CD4-positive, CD25-positive, alpha-beta regulatory T cell (primary cell): ENCODE results near the gene GUSB. TPM values are rescaled to one million over a fixed set of nuclear protein-coding genes. Genes with fewer than 3 reads are reported as not detected.
"Not testable (repeated sequence)": the region's sequence is repeated elsewhere in the genome, so short reads cannot be mapped to it uniquely, and the experiment has no call there.

Experiments
- ATAC-seq, 2 donors: fragments of 150-1000 bp; cut with Tn5 transposase; one replicate each; pipeline ENCODE4 v1.10.0; 2021; ENCODE audit warnings: low read depth in 2 of 2, moderate number of reproducible peaks in 2 of 2, moderate library complexity in 1 of 2
- DNase-seq, 3 donors: peaks; one replicate each; pipeline versions ENCODE4 v3.0.0 to v3.0.0-alpha.2; 2012 to 2022; ENCODE audit warnings: mixed read lengths in 1 of 3
- H3K27ac ChIP-seq: one replicate; pipeline ENCODE4 v1.7.0; 2013; ENCODE audit warnings: mild to moderate bottlenecking, low read length; ENCODE audit not compliant: insufficient read depth, poor library complexity, severe bottlenecking
- H3K27me3 ChIP-seq: one replicate; pipeline ENCODE4 v1.7.0; 2013; ENCODE audit warnings: low read length; ENCODE audit not compliant: control insufficient read depth, insufficient read depth
- H3K36me3 ChIP-seq: one replicate; pipeline ENCODE4 v1.7.0; 2013; ENCODE audit warnings: mild to moderate bottlenecking, low read length, moderate library complexity; ENCODE audit not compliant: control insufficient read depth, insufficient read depth
- H3K4me1 ChIP-seq: 2 replicates; pipeline ENCODE4 v1.7.0; 2013; ENCODE audit warnings: mild to moderate bottlenecking, low read length; ENCODE audit not compliant: insufficient read depth, control insufficient read depth, poor library complexity, severe bottlenecking
- H3K4me3 ChIP-seq: one replicate; pipeline ENCODE4 v1.7.0; 2013; ENCODE audit warnings: low read depth, mild to moderate bottlenecking, low read length, moderate library complexity
- H3K9me3 ChIP-seq, 2 experiments: 1 replicate in 1 of 2; 2 replicates in 1 of 2; pipeline ENCODE4 v1.7.0; 2013; ENCODE audit warnings: low read length in 2 of 2, mild to moderate bottlenecking in 1 of 2, moderate library complexity in 1 of 2; ENCODE audit not compliant: control insufficient read depth in 2 of 2
- H3K27ac Mint-ChIP-seq, 3 donors: one replicate each; pipeline ENCODE4 v1.8.0; 2020 to 2022; ENCODE audit warnings: mild to moderate bottlenecking in 3 of 3, mixed read lengths in 3 of 3, moderate library complexity in 2 of 3
- H3K27me3 Mint-ChIP-seq: one replicate; pipeline ENCODE4 v1.8.0; 2022; ENCODE audit warnings: mild to moderate bottlenecking, mixed read lengths
- H3K36me3 Mint-ChIP-seq: one replicate; pipeline ENCODE4 v1.8.0; 2020; ENCODE audit warnings: mixed read lengths
- H3K4me1 Mint-ChIP-seq, 4 donors: one replicate each; pipeline ENCODE4 v1.8.0; 2020 to 2022; ENCODE audit warnings: mixed read lengths in 4 of 4, mild to moderate bottlenecking in 1 of 4
- H3K4me3 Mint-ChIP-seq, 4 donors: one replicate each; pipeline ENCODE4 v1.8.0; 2020 to 2022; ENCODE audit warnings: mild to moderate bottlenecking in 4 of 4, mixed read lengths in 4 of 4, moderate library complexity in 3 of 4
- H3K9me3 Mint-ChIP-seq, 7 donors: one replicate each; pipeline ENCODE4 v1.8.0; 2020 to 2022; ENCODE audit warnings: mixed read lengths in 7 of 7, mild to moderate bottlenecking in 3 of 7, moderate library complexity in 2 of 7
- polyA plus RNA-seq, 4 donors: library from polyadenylated mRNA; unstranded; fragments of 300-500 nt; fragmentation: Illumina TruSeq; gene quantifications; one replicate each; pipeline ENCODE4 v1.2.3, GENCODE V29; 2021
- total RNA-seq: library from RNA; stranded (reverse); gene quantifications from one replicate; pipeline ENCODE4 v1.2.3, GENCODE V29; 2022

The GUSB gene
- 39.9 TPM for total RNA-seq
- 10 to 100 TPM; 43.6 to 66.4 (median 57.1) TPM for polyA plus RNA-seq

DNA sequence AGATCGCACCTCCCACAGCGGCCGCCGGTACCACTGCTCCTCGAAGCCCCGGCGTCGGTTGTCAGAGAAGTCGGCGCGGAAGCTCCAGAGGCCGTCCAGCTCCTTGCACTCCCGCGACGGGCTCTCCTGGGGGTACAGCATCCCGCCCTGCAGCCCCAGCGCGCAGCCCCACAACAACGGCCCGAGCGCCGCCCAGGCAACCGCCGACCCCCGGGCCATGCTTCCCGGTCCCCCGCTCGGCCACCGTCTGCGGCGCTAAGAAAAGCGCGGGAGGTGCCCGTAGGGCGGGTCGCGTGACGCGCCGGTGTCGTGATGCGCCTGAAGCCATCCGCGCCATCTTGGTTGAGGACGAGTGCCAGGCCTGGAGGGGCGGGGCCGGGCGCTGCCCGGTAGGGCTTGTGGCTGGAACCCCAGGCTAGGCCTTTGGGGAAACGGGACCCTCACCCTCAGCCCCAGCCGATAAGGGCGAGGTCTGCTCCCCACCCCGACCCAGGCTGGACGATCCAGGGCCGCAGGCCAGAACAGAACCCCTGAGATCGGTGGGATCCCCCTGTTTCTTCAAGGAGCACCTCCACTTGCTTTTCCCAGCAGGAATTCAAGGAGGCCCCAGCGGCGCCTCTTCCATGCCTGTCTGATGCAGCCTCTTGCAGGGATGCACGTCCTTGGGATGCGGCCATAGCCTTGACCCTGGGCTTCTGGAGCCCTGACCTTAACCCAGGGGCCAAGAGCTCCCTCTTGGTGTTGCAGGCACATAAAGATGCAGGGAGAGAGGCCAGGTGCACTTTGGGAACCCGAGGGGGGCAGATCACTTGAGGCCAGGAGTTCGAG lies at the start of gene GUSB:
Gene GUSB (minus strand): TSS at position 249 of the 828 bp plus-strand sequence. CDS start 30 bp downstream, at position 219.
- Histone ChIP-seq H3K4me3 (peak within 1 kb of the TSS; percentile 66), H3K4me1 (peaks cover 21% of the 10 kb centered on the region), H3K36me3 (peaks cover 4% of the 10 kb centered on the region), H3K9me3 (no peaks in the 10 kb centered on the region), H3K27me3 (no peaks in the 10 kb centered on the region), H3K27ac (peak within 1 kb of the TSS; percentile 67)
- DNase-seq (peak; percentile 82 to 93 (median 85)), ATAC-seq (peak; percentile 89)
- Mint-ChIP-seq H3K27ac (peak within 1 kb of the TSS in 2 of 3 donors; percentile 88 to 93), H3K4me1 (peaks cover 0 to 15% (median 10%) of the 10 kb centered on the region in 4 donors), H3K4me3 (peak within 1 kb of the TSS; percentile 85 to 96 (median 92)), H3K9me3 (no peaks in the 10 kb centered on the region), H3K36me3 (peaks cover 3% of the 10 kb centered on the region), H3K27me3 (no peaks in the 10 kb centered on the region)

DNA sequence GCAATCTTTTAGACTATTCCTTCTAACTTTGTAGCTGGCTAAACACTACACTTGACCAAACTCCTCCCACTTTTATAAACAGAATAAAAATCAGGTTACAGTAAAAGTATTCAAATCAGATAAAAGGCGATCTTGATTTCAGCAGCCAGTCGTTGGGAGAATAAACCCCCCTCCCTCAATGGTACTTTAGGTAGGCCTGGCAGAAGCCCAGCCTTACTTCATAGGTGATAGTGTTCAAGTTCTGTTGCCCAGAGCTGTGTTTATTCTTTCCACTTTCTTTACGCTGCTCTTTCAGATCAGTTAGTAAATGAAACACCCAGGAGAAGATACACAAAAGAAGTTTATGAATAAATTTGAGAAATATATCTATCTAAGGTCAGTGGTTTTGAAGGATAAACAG lies 46.3 kb upstream of the GUSB start:
- not testable (repeated sequence) for H3K27ac ChIP-seq, H3K9me3 Mint-ChIP-seq, H3K4me1 Mint-ChIP-seq, H3K36me3 ChIP-seq, H3K4me1 ChIP-seq, ATAC-seq, H3K9me3 ChIP-seq, DNase-seq, H3K27me3 ChIP-seq, H3K4me3 Mint-ChIP-seq, H3K4me3 ChIP-seq, H3K36me3 Mint-ChIP-seq, H3K27me3 Mint-ChIP-seq
- peak overlapping the region in 1 of 3 donors; percentile 41 for H3K27ac Mint-ChIP-seq

DNA sequence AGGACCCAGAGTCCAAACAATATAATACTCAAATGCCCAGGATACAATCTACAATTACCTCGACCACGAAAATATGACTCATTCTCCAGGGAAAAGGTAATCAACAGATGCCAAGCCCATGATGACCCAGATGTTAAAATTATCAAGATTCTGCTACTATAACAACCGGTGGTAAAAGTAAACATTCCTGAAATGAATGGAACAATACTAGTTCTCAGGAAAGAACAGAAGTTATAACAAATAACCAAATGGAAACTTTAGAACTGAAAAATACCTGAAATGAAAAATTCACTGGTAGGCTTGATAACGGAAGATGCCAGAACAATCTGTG lies 34.1 kb upstream of the GUSB start:
- Histone ChIP-seq H3K27me3 (no peaks in the 10 kb centered on the region), H3K9me3 (no peaks in the 10 kb centered on the region), H3K27ac (no peak overlapping the region), H3K4me3 (no peak overlapping the region), H3K4me1 (no peaks in the 10 kb centered on the region), H3K36me3 (no peaks in the 10 kb centered on the region)
- Mint-ChIP-seq H3K36me3 (no peaks in the 10 kb centered on the region), H3K27me3 (no peaks in the 10 kb centered on the region), H3K27ac (no peak overlapping the region), H3K4me3 (no peak overlapping the region), H3K4me1 (no peaks in the 10 kb centered on the region), H3K9me3 (no peaks in the 10 kb centered on the region)
- no peak for ATAC-seq
- DNase-seq = no peak

DNA sequence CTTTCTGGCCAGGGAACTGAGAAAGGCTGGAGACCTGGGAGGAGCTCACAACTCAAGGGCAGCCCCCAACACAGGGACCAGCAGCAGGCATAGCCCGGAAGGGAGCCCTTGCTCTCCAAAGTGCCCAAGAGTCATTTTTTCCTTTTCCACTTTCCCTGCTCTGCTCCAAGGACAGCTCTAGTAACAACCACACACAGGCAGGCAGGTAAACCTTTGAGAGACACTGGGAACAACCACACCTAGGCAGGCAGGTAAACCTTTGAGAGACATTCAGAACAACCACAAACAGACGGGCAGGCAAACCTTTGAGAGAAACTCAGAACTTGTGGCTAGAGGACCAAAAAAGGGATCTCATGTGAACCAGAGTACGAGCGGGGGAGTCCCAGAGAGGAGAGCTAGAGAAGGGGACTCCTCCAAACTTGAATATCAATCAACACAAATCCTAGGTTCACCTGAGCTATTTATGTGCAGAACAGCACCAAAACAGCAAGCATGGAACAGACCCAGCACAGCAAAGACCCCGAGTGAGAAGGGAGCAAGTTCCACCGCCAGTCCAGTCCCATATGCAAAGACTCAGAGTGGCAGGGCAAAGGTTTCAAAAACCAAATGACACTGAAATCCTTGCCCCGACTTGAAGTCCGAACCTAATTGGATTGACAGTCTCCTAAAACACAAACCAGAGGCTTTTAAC lies 33.6 kb upstream of the GUSB start:
- no peaks in the 10 kb centered on the region for H3K36me3 Mint-ChIP-seq
- H3K27ac Mint-ChIP-seq = no peak overlapping the region
- H3K9me3 Mint-ChIP-seq = no peaks in the 10 kb centered on the region
- H3K4me1 Mint-ChIP-seq = no peaks in the 10 kb centered on the region
- H3K4me1 ChIP-seq = no peaks in the 10 kb centered on the region
- DNase-seq = no peak
- no peaks in the 10 kb centered on the region for H3K36me3 ChIP-seq
- H3K27ac ChIP-seq = no peak overlapping the region
- H3K27me3 ChIP-seq = no peaks in the 10 kb centered on the region
- no peak overlapping the region for H3K4me3 Mint-ChIP-seq
- H3K9me3 ChIP-seq = no peaks in the 10 kb centered on the region
- H3K4me3 ChIP-seq = no peak overlapping the region
- ATAC-seq = no peak
- no peaks in the 10 kb centered on the region for H3K27me3 Mint-ChIP-seq

DNA sequence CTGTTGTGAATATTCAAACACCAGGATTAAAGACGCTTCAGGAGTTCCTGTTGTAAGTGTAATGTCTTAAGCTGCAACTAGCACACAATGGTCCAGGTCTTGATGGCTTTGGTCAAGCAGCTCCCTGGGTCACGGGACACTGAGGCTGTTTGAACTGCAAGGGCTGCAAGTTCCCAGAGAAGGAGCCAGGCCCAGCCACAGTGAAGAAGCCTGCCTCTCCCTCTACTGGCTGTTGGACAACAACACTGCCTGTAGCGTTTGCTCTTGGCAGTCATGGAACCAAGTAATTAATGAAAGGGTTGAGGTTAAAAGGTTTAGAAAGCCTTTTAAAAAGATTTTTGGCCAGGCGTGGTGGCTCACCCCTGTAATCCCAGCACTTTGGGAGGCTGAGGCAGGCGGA lies 31.9 kb upstream of the GUSB start:
- H3K4me1 ChIP-seq = no peaks in the 10 kb centered on the region
- H3K9me3 Mint-ChIP-seq = peaks cover 0 to 2% (median 0%) of the 10 kb centered on the region in 7 donors
- no peaks in the 10 kb centered on the region for H3K27me3 ChIP-seq
- no peaks in the 10 kb centered on the region for H3K9me3 ChIP-seq
- DNase-seq (no peak), ATAC-seq (no peak)
- peak overlapping the region in 1 of 3 donors; percentile 56 for H3K27ac Mint-ChIP-seq
- no peak overlapping the region for H3K4me3 ChIP-seq
- H3K36me3 Mint-ChIP-seq = no peaks in the 10 kb centered on the region
- no peaks in the 10 kb centered on the region for H3K27me3 Mint-ChIP-seq
- H3K36me3 ChIP-seq = no peaks in the 10 kb centered on the region
- no peaks in the 10 kb centered on the region for H3K4me1 Mint-ChIP-seq
- no peak overlapping the region for H3K27ac ChIP-seq
- no peak overlapping the region for H3K4me3 Mint-ChIP-seq

DNA sequence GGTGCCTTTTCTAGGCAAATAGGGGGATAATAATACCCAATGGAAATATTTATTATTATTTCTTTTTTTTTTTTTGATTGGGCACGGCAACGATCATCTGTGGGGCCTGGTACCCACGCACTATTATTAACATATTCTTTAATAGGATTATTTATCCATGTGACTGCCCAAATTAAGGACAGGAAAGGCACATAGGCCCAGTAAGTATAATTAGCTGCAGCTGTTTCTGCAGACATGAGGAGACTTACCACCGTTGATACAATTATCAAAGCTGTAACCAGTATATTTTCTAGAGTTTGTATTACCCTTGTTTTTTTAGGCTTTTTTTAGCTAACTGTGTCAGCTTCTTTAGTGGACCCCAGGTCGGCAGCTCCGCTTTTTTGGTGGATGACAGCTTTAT lies 25.2 kb upstream of the GUSB start:
- Histone ChIP-seq H3K4me3 (no peak overlapping the region), H3K9me3 (no peaks in the 10 kb centered on the region), H3K4me1 (no peaks in the 10 kb centered on the region), H3K27ac (no peak overlapping the region), H3K27me3 (no peaks in the 10 kb centered on the region), H3K36me3 (no peaks in the 10 kb centered on the region)
- DNase-seq = no peak
- H3K4me1 Mint-ChIP-seq = no peaks in the 10 kb centered on the region
- no peak for ATAC-seq
- no peaks in the 10 kb centered on the region for H3K36me3 Mint-ChIP-seq
- no peak overlapping the region for H3K4me3 Mint-ChIP-seq
- H3K27ac Mint-ChIP-seq = no peak overlapping the region
- peaks cover 0 to 3% (median 0%) of the 10 kb centered on the region in 7 donors for H3K9me3 Mint-ChIP-seq
- peaks cover 5% of the 10 kb centered on the region for H3K27me3 Mint-ChIP-seq

DNA sequence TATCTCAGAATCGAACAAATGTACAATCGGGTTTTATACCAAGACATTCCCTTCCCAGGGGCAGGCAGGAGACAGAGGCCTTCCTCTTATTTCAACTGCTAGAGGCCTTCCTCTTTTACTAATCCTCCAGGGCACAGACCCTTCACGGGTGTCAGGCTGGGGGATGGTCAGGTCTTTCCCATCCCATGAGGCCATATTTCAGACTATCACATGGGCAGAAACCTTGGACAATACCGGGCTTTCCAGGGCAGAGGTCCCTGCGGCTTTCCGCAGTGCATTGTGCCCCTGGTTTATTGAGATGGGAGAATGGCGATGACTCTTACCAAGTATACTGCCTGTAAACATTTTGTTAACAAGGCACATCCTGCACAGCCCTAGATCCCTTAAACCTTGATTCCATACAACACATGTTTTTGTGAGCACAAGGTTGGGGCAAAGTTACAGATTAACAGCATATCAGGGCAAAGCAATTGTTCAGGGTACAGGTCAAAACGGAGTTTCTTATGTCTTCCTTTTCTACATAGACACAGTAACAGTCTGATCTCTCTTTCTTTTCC lies 23.2 kb upstream of the GUSB start:
- H3K27ac Mint-ChIP-seq, H3K4me3 Mint-ChIP-seq, ATAC-seq, H3K9me3 Mint-ChIP-seq, DNase-seq, H3K4me1 ChIP-seq, H3K9me3 ChIP-seq, H3K27me3 Mint-ChIP-seq, H3K4me1 Mint-ChIP-seq, H3K27ac ChIP-seq, H3K4me3 ChIP-seq, H3K36me3 ChIP-seq, H3K36me3 Mint-ChIP-seq, H3K27me3 ChIP-seq: not testable (repeated sequence)
